Measurements from ENCODE around the gene COL27A1.

COL27A1 gene

GRCh38 chr9:114150608-114151007 lies 4.7 kb upstream of the COL27A1 start:
- Histone ChIP-seq H3K27ac (ENCODE audit: extremely low read depth, low read depth, low read length) (no peak overlapping the region), H3K4me3 (ENCODE audit: low read depth, low read length) (no peak overlapping the region), H3K9me3 (ENCODE audit: control insufficient read depth, insufficient read depth, low read depth, low read length) (no peaks in the 10 kb centered on the region), H3K4me1 (ENCODE audit: control insufficient read depth, insufficient read depth, low read length) (no peaks in the 10 kb centered on the region), H3K36me3 (ENCODE audit: control insufficient read depth in 2 of 2, insufficient read depth in 1 of 2, low read length in 2 of 2) (no peaks in the 10 kb centered on the region)
- POLR2A ChIA-PET: interaction anchor here (1.1 kb wide), 1 partner anchor 8 kb away, joined by 3 read pairs; no protein-coding TSS in a partner anchor
- TF ChIP-seq ZNF18 (tag by site-specific recombination; IDR thresholded peaks at IDR 0.05): no peak
- TF ChIP-seq MYNN (tag by site-specific recombination; IDR thresholded peaks at IDR 0.05; ENCODE audit: borderline replicate concordance): no peak
- no peak for TF ChIP-seq HOXD13 (CRISPR knock-in tag; IDR thresholded peaks at IDR 0.05; ENCODE audit: borderline replicate concordance)
- TF ChIP-seq GLIS1 (tag by site-specific recombination; IDR thresholded peaks at IDR 0.05): no peak
- TF ChIP-seq ZNF146 (tag by site-specific recombination; IDR thresholded peaks at IDR 0.05): no peak
- no peak for TF ChIP-seq ZNF280D (tag by site-specific recombination; IDR thresholded peaks at IDR 0.05)
- no peak for TF ChIP-seq REPIN1 (tag by site-specific recombination; IDR thresholded peaks at IDR 0.05; ENCODE audit: low read depth)
- no peak for TF ChIP-seq WT1 (tag by site-specific recombination; IDR thresholded peaks at IDR 0.05)
- TF ChIP-seq ZNF777 (tag by site-specific recombination; IDR thresholded peaks at IDR 0.05; ENCODE audit: borderline replicate concordance): no peak
- TF ChIP-seq ZNF518A (tag by site-specific recombination; conservative IDR thresholded peaks at IDR 0.05; ENCODE audit: low read depth): no peak
- CTCF ChIA-PET: interaction anchor here (0.5 to 2.3 kb wide), 5 partner anchors 43 to 874 kb away, joined by 3 to 15 read pairs (median 3); no protein-coding TSS in a partner anchor

GRCh38 chr9:114151426-114151956 lies 3.8 kb upstream of the COL27A1 start:
- POLR2A ChIA-PET: interaction anchor here (1.1 kb wide), 1 partner anchor 9 kb away, joined by 3 read pairs; no protein-coding TSS in a partner anchor
- CTCF ChIA-PET: interaction anchor here (0.6 to 2.3 kb wide), 5 partner anchors 13 to 500 kb away, joined by 3 to 15 read pairs (median 3); no protein-coding TSS in a partner anchor
- Histone ChIP-seq H3K36me3 (ENCODE audit: control insufficient read depth in 2 of 2, insufficient read depth in 1 of 2, low read length in 2 of 2) (no peaks in the 10 kb centered on the region), H3K4me3 (ENCODE audit: low read depth, low read length) (no peak overlapping the region), H3K27ac (ENCODE audit: extremely low read depth, low read depth, low read length) (no peak overlapping the region), H3K4me1 (ENCODE audit: control insufficient read depth, insufficient read depth, low read length) (no peaks in the 10 kb centered on the region; the same call in 1 of the 2 replicates), H3K9me3 (ENCODE audit: control insufficient read depth, insufficient read depth, low read depth, low read length) (no peaks in the 10 kb centered on the region)
- no peak for TF ChIP-seq OSR2 (tag by site-specific recombination; IDR thresholded peaks at IDR 0.05)
- TF ChIP-seq PRDM6 (tag by site-specific recombination; IDR thresholded peaks at IDR 0.05): no peak
- no peak for TF ChIP-seq ZNF223 (tag by site-specific recombination; IDR thresholded peaks at IDR 0.05)
- TF ChIP-seq GLIS2 (tag by site-specific recombination; IDR thresholded peaks at IDR 0.05): no peak
- TF ChIP-seq ZBTB6 (tag by site-specific recombination; IDR thresholded peaks at IDR 0.05): no peak
- no peak for TF ChIP-seq ZNF146 (tag by site-specific recombination; IDR thresholded peaks at IDR 0.05)
- TF ChIP-seq ATF2 (tag by site-specific recombination; IDR thresholded peaks at IDR 0.05; ENCODE audit: low read depth): no peak
- no peak for TF ChIP-seq HOXD13 (CRISPR knock-in tag; IDR thresholded peaks at IDR 0.05; ENCODE audit: borderline replicate concordance)
- TF ChIP-seq KLF7 (tag by site-specific recombination; IDR thresholded peaks at IDR 0.05; ENCODE audit: borderline replicate concordance): no peak
- no peak for TF ChIP-seq ZNF664 (tag by site-specific recombination; IDR thresholded peaks at IDR 0.05)
- no peak for TF ChIP-seq ZNF292 (tag by site-specific recombination; IDR thresholded peaks at IDR 0.05; ENCODE audit: borderline replicate concordance, low read depth)

All from HEK293 (cell line).